Measurements from ENCODE around the gene MAPK8IP2. TPM values are rescaled to one million over a fixed set of nuclear protein-coding genes. Genes with fewer than 3 reads are reported as not detected.

The MAPK8IP2 gene
- total and polyA plus RNA-seq, 2 of the 13 experiments (the other 11 are each of a cell fraction or from before 2014, with no cell fraction given) = 1.3 to 2.6 TPM

GRCh38 chr22:50569896-50570535 is 30.6 kb upstream of the MAPK8IP2 start:
- no TSS peak for BruUV-seq (replicated peaks)
- H4K20me1 ChIP-seq (ENCODE audit: insufficient read depth, low read length) = no peaks in the 10 kb centered on the region
- ChIA-PET POLR2A (interaction anchor here (1.2 to 3.2 kb wide), 6 partner anchors 12 to 130 kb away, joined by 4 to 30 read pairs (median 6); partner anchors contain the start of genes CHKB, KLHDC7B and SCO2), CTCF (ENCODE audit: low intra/inter-chr PET ratio, low total read pairs) (no interaction called here)
- WGBS (ENCODE audit: low lambda C conversion rate) = 93% methylated on average over 12 of the region's 13 CpGs
- no peak overlapping the region; the same call in 1 of the 2 replicates for H3K4me2 ChIP-seq (ENCODE audit: low read depth, low read length)
- H3K27me3 ChIP-seq (ENCODE audit: control insufficient read depth in 1 of 2, insufficient read depth in 2 of 2, low read length in 2 of 2) = no peaks in the 10 kb centered on the region
- no peak for ATAC-seq
- peak overlapping the region; percentile 47; the same call in 1 of the 2 replicates for H3K9ac ChIP-seq (ENCODE audit: insufficient read depth, low read depth, low read length)
- H3K4me3 ChIP-seq (replicated peaks in 1 of 3; ENCODE audit: insufficient read depth in 1 of 3, low read depth in 2 of 3, low read length in 3 of 3) = no peak overlapping the region
- no peak overlapping the region for H2AFZ ChIP-seq (ENCODE audit: low read length)
- in situ Hi-C loops (cut with HindIII; ENCODE audit: extremely low pct_ligation_motif_present, low pct_unique_long_range_greater_than_20kb) = loop anchor here (5.0 kb wide), 1 partner anchor 38 kb away; the partner anchor contains the start of gene TYMP
- FAIRE-seq = no peak
- intact Hi-C loops (cut with micrococcal nuclease; ENCODE audit: unreplicated experiment) = no loop called here
- no peak for DNase-seq (ENCODE audit: low spot score)
- no peaks in the 10 kb centered on the region for H3K79me2 ChIP-seq (ENCODE audit: insufficient read depth, low read length)
- no peak for TF ChIP-seq NCOA5 (CRISPR knock-in tag; IDR thresholded peaks at IDR 0.05)
- H3K9me3 ChIP-seq (ENCODE audit: low read length) = no peaks in the 10 kb centered on the region
- H3K4me1 ChIP-seq (ENCODE audit: insufficient read depth, low read length) = peaks cover 29% of the 10 kb centered on the region
- peak overlapping the region; percentile 83 for H3K27ac ChIP-seq (ENCODE audit: extremely low read length, insufficient read depth, low read length)
- peaks cover 4 to 5% of the 10 kb centered on the region in 2 experiments; a peak in 2 of 5 replicates for H3K36me3 ChIP-seq (replicated peaks in 1 of 2; ENCODE audit: control insufficient read depth in 1 of 2, insufficient read depth in 2 of 2, low read length in 2 of 2)

- Histone ChIP-seq H3K9me3 (ENCODE audit: low read length) (no peaks in the 10 kb centered on the region), H3K9ac (ENCODE audit: insufficient read depth, low read depth, low read length) (no peak overlapping the region), H3K4me2 (ENCODE audit: low read depth, low read length) (no peak overlapping the region), H2AFZ (ENCODE audit: low read length) (no peak overlapping the region), H3K4me1 (ENCODE audit: insufficient read depth, low read length) (peaks cover 29% of the 10 kb centered on the region), H4K20me1 (ENCODE audit: insufficient read depth, low read length) (no peaks in the 10 kb centered on the region), H3K27me3 (ENCODE audit: control insufficient read depth in 1 of 2, insufficient read depth in 2 of 2, low read length in 2 of 2) (no peaks in the 10 kb centered on the region), H3K36me3 (replicated peaks in 1 of 2; ENCODE audit: control insufficient read depth in 1 of 2, insufficient read depth in 2 of 2, low read length in 2 of 2) (peaks cover 4 to 5% of the 10 kb centered on the region in 2 experiments; a peak in 2 of 5 replicates), H3K27ac (ENCODE audit: extremely low read length, insufficient read depth, low read length) (no peak overlapping the region), H3K4me3 (replicated peaks in 1 of 3; ENCODE audit: insufficient read depth in 1 of 3, low read depth in 2 of 3, low read length in 3 of 3) (no peak overlapping the region), H3K79me2 (ENCODE audit: insufficient read depth, low read length) (no peaks in the 10 kb centered on the region)
- CTCF ChIA-PET (ENCODE audit: low intra/inter-chr PET ratio, low total read pairs) = no interaction called here
- 92% methylated on average over 7 of the region's 12 CpGs for WGBS (ENCODE audit: low lambda C conversion rate)
- POLR2A ChIA-PET = interaction anchor here (1.2 to 3.2 kb wide), 2 partner anchors 11 to 51 kb away, joined by 4 to 30 read pairs; partner anchors contain the start of gene CHKB
- intact Hi-C loops (cut with micrococcal nuclease; ENCODE audit: unreplicated experiment) = no loop called here
- in situ Hi-C loops (cut with HindIII; ENCODE audit: extremely low pct_ligation_motif_present, low pct_unique_long_range_greater_than_20kb) = no loop called here
- FAIRE-seq (no peak), DNase-seq (ENCODE audit: low spot score) (no peak), ATAC-seq (no peak)
- no TSS peak for BruUV-seq (replicated peaks)
- TF ChIP-seq ZNF547 (CRISPR knock-in tag; IDR thresholded peaks at IDR 0.05) (no peak), ZNF101 (CRISPR knock-in tag; IDR thresholded peaks at IDR 0.05; ENCODE audit: borderline replicate concordance, low read depth) (no peak), ZNF687 (CRISPR knock-in tag; IDR thresholded peaks at IDR 0.05) (0 out of 2 replicates have a peak, but pooled peaks have one; percentile 2), FOXO4 (CRISPR knock-in tag; conservative IDR thresholded peaks at IDR 0.05) (0 out of 2 replicates have a peak, but pooled peaks have one; percentile 29)
Observed at GRCh38 chr22:50570861-50571260, 29.7 kb upstream of the MAPK8IP2 start.
